ENCODE measurements around the gene ZP1. TPM values are rescaled to one million over a fixed set of nuclear protein-coding genes. Genes with fewer than 3 reads are reported as not detected.

ZP1 gene
- total RNA-seq, 1 experiment from 2014 or later, result not detected

DNA sequence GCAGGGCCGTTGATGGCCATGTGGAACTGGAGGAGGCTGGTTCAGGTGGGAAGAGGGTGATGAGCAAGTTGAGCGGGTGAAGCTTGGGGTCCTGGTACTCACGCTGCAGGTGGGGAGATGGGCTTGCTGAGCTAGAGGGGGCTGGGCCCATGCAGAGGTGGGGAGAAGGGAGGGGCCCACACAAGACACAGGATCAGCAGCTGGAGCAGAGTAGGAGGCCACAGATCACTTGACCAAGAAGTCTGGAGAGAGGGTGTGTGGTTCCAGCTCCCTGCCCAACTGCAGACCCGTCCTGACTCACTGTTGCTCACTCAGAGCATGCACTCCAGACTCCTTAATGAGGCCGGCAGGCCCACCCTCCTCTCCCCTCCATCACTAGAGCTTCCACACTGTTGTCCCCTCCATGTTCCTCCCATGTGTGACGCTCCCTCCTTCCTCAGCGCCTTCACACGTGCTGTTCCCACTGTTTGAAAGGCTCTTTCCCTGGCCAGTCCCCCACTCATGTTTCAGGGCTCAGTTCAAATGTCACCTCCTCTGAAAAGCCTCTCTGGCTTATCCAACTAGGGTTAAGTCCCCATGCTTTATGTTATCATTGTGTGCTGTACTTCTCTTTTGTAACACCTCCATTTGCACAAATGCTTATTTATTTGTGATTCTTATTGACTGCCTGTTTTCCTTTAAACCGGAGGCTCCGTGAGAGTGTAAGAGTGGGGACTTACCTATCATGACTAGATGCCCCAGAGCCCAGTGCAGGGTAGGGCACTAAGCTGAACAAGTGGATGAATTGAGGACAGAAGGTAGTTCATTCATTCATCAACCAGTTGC, 23.1 kb upstream of the ZP1 start:
- Mint-ChIP-seq H3K4me3 (peak overlapping the region; percentile 89), H3K4me1 (peaks cover 33% of the 10 kb centered on the region), H3K27me3 (ENCODE audit: low read depth) (no peaks in the 10 kb centered on the region), H3K27ac (peak overlapping the region; percentile 75), H3K9me3 (no peaks in the 10 kb centered on the region), H3K36me3 (peaks cover 5% of the 10 kb centered on the region)
- ChIA-PET POLR2A (interaction anchor here (1.0 kb wide), 1 partner anchor 43 kb away, joined by 3 read pairs; no protein-coding TSS in a partner anchor), CTCF (interaction anchor here (1.0 to 3.5 kb wide), 3 partner anchors 13 to 55 kb away, joined by 4 to 17 read pairs (median 7); no protein-coding TSS in a partner anchor)
- TF ChIP-seq MYBL2 (CRISPR knock-in tag; IDR thresholded peaks at IDR 0.05) (no peak), FOXP1 (CRISPR knock-in tag; IDR thresholded peaks at IDR 0.05; ENCODE audit: borderline replicate concordance) (no peak), ATF6 (CRISPR knock-in tag; IDR thresholded peaks at IDR 0.05) (no peak), SMAD4 (CRISPR knock-in tag; IDR thresholded peaks at IDR 0.05) (no peak), E2F5 (CRISPR knock-in tag; IDR thresholded peaks at IDR 0.05) (no peak), ZNF671 (CRISPR knock-in tag; IDR thresholded peaks at IDR 0.05) (no peak), ZBTB21 (CRISPR knock-in tag; IDR thresholded peaks at IDR 0.05; ENCODE audit: borderline replicate concordance) (no peak), ZNF121 (CRISPR knock-in tag; IDR thresholded peaks at IDR 0.05) (no peak), ZNF317 (CRISPR knock-in tag; IDR thresholded peaks at IDR 0.05; ENCODE audit: borderline replicate concordance, low read depth) (no peak), SP1 (CRISPR knock-in tag; conservative IDR thresholded peaks at IDR 0.05) (no peak), TP53 (CRISPR knock-in tag; IDR thresholded peaks at IDR 0.05) (no peak), ETV6 (CRISPR knock-in tag; IDR thresholded peaks at IDR 0.05) (no peak), RELA (CRISPR knock-in tag; IDR thresholded peaks at IDR 0.05; ENCODE audit: borderline replicate concordance) (no peak), CBFB (CRISPR knock-in tag; IDR thresholded peaks at IDR 0.05; ENCODE audit: low read depth) (no peak), NR1H2 (CRISPR knock-in tag; IDR thresholded peaks at IDR 0.05) (no peak), ZNF138 (CRISPR knock-in tag; conservative IDR thresholded peaks at IDR 0.05) (no peak), FOXK1 (CRISPR knock-in tag; IDR thresholded peaks at IDR 0.05) (no peak)
- TF ChIP-seq, protein P1, sequence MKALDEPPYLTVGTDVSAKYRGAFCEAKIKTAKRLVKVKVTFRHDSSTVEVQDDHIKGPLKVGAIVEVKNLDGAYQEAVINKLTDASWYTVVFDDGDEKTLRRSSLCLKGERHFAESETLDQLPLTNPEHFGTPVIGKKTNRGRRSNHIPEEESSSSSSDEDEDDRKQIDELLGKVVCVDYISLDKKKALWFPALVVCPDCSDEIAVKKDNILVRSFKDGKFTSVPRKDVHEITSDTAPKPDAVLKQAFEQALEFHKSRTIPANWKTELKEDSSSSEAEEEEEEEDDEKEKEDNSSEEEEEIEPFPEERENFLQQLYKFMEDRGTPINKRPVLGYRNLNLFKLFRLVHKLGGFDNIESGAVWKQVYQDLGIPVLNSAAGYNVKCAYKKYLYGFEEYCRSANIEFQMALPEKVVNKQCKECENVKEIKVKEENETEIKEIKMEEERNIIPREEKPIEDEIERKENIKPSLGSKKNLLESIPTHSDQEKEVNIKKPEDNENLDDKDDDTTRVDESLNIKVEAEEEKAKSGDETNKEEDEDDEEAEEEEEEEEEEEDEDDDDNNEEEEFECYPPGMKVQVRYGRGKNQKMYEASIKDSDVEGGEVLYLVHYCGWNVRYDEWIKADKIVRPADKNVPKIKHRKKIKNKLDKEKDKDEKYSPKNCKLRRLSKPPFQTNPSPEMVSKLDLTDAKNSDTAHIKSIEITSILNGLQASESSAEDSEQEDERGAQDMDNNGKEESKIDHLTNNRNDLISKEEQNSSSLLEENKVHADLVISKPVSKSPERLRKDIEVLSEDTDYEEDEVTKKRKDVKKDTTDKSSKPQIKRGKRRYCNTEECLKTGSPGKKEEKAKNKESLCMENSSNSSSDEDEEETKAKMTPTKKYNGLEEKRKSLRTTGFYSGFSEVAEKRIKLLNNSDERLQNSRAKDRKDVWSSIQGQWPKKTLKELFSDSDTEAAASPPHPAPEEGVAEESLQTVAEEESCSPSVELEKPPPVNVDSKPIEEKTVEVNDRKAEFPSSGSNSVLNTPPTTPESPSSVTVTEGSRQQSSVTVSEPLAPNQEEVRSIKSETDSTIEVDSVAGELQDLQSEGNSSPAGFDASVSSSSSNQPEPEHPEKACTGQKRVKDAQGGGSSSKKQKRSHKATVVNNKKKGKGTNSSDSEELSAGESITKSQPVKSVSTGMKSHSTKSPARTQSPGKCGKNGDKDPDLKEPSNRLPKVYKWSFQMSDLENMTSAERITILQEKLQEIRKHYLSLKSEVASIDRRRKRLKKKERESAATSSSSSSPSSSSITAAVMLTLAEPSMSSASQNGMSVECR (CRISPR knock-in tag; IDR thresholded peaks at IDR 0.05; ENCODE audit: borderline replicate concordance), result no peak
- TF ChIP-seq, protein P2, sequence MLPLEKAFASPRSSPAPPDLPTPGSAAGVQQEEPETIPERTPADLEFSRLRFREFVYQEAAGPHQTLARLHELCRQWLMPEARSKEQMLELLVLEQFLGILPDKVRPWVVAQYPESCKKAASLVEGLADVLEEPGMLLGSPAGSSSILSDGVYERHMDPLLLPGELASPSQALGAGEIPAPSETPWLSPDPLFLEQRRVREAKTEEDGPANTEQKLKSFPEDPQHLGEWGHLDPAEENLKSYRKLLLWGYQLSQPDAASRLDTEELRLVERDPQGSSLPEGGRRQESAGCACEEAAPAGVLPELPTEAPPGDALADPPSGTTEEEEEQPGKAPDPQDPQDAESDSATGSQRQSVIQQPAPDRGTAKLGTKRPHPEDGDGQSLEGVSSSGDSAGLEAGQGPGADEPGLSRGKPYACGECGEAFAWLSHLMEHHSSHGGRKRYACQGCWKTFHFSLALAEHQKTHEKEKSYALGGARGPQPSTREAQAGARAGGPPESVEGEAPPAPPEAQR (CRISPR knock-in tag; IDR thresholded peaks at IDR 0.05), result no peak
- no peak for ATAC-seq
- DNase-seq (ENCODE audit: low spot score), result no peak
